LNCaP clone FGC (cell line): ENCODE data around the gene MTARC1.

Source experiments
- DNase-seq: peaks from one replicate; pipeline ENCODE4 v3.0.0-alpha.2; 2011; ENCODE audit warnings: low read depth
- H3K4me3 ChIP-seq: 2 replicates; pipeline ENCODE4 v1.5.1; 2011; ENCODE audit warnings: mild to moderate bottlenecking, low read depth, low read length, control low read depth
- CTCF ChIP-seq: IDR thresholded peaks from 2 replicates; pipeline ENCODE4 v1.5.1; 2012; ENCODE audit warnings: mild to moderate bottlenecking; ENCODE audit not compliant: control insufficient read depth, insufficient read depth; ENCODE audit errors: extremely low read depth

The MTARC1 gene

GRCh38 chr1:220825819-220826551 is 39.3 kb downstream of the MTARC1 start:
- TF ChIP-seq CTCF: no peak

DNA sequence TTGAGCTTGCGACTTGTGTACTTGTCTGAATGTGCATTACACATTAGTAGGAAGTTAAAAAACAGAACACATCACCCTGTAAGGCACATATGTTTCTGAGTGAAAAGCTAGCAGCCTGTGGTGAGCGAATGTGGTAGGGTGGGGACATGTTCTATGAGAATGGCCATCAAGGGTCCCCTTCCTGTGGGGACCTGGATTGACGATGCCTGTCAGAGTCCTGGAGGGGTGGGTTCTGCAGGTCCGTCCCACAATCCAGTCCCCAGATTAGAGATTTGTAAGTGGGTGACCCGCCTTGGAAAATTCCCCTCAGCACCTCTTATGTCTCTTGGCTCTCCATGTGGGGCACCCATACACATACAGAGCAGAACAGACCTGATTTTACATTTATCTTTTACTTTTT is 40.0 kb downstream of the MTARC1 start:
- TF ChIP-seq CTCF: no peak
- DNase-seq: no peak
- no peak overlapping the region for H3K4me3 ChIP-seq

More at GRCh38 chr1:220825819-220826551, 39.3 kb downstream of the MTARC1 start:
- H3K4me3 ChIP-seq: no peak overlapping the region
- DNase-seq: no peak

DNA sequence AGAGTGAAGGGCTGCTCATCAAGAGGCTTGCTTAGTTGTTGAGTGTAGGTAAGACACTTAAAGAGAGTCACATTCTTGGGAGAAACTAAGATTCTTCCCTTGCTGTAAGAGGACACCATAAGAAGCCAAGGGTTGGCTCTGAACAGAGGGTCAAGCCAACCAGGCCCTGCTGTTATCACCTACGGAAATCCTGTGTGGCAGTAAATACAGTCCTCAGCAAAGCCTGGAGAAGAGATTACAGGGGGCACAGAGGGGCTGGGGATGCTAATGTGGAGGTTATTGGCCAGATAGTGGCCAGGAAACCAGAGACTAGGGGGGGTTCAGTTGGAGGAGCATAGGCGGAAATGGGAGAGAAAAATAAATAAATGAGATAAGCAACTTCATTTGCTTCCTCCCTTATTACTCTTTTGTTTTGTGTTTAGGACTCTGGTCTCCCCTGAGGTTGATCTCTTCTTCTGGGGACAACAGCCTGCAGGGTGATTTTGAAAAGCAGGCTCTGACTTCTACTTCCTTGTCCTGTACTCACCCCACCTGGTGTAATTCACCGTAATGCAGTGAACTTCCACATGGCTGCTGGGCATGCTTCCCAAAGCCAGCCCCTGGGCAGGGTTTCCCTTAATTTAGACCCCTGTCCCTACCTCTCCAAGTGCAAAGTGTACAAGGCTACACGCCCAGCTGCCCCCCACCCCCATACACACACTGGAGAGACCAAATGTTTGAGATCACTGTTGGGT is 40.9 kb downstream of the MTARC1 start:
- no peak for DNase-seq

GRCh38 chr1:220828179-220828490 is 41.4 kb downstream of the MTARC1 start:
- TF ChIP-seq CTCF: no peak
- DNase-seq: no peak
- no peak overlapping the region for H3K4me3 ChIP-seq

More for the DNA sequence above, 40.9 kb downstream of the MTARC1 start:
- H3K4me3 ChIP-seq: no peak overlapping the region
- no peak for TF ChIP-seq CTCF

- DNase-seq: no peak
- no peak for TF ChIP-seq CTCF
- no peak overlapping the region for H3K4me3 ChIP-seq
Measured at GRCh38 chr1:220828950-220829586, 42.4 kb downstream of the MTARC1 start.

DNA sequence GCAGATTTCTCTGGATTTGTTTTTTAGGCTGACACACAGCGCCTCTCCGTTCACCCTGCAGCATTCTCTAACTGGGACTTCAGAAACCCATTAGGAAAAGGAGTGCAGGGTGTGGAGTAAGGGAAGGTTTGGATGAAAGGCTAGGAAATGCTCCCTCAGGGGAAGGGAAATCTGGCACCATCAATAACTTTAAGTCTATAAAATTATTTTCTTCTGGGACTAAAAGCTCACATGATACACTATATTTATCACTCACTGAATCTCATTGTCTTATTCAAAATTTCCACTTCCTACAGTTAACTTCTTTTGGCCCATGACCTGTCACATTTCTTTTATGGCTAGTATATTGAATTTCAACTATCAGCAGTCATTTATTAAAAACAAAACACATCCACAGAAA is 46.7 kb downstream of the MTARC1 start:
- H3K4me3 ChIP-seq: no peak overlapping the region
- no peak for TF ChIP-seq CTCF
- DNase-seq: no peak
